ENCODE data around the gene PLD5. TPM values are rescaled to one million over a fixed set of nuclear protein-coding genes. Genes with fewer than 3 reads are reported as not detected.
"Not testable (repeated sequence)": the region's sequence is repeated elsewhere in the genome, so short reads cannot be mapped to it uniquely, and the experiment has no call there.

PLD5 gene
- total RNA-seq, 1 experiment from 2014 or later, result not detected

DNA sequence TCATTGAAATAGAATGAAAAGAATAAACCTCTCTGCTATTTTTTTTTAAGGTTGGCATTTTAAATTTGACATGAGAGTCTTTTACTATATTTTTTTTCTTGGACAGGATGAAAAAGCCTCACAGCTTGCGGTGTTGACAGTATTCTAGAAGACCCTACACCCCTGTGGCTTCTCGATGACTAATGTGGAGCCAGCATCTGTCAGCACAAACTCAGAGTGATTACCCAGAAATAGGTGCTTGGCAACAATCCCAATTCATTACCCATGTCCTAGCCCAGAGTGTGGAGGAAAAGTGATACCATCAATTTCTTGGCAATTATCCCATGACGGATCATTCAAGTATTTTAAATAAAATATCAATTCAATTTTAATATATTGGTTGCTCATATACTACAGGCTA, 338.8 kb downstream of the PLD5 start:
- Histone ChIP-seq H3K27ac (ENCODE audit: low read length) (no peak overlapping the region), H3K36me3 (ENCODE audit: control insufficient read depth, insufficient read depth, low read length) (no peaks in the 10 kb centered on the region), H3K9me3 (ENCODE audit: control insufficient read depth, insufficient read depth, low read depth, low read length) (no peaks in the 10 kb centered on the region), H3K4me1 (ENCODE audit: control insufficient read depth, insufficient read depth, low read length) (no peaks in the 10 kb centered on the region), H3K27me3 (ENCODE audit: control insufficient read depth, insufficient read depth, low read length) (no peaks in the 10 kb centered on the region), H3K4me3 (ENCODE audit: low read depth in 2 of 2, low read length in 2 of 2) (no peak overlapping the region)
- in situ Hi-C loops (cut with HindIII; ENCODE audit: low pct_unique_long_range_greater_than_20kb, low sequenced_read_pairs), result no loop called here
- no TSS peak for BruUV-seq (replicated peaks)
- DNase-seq (ENCODE audit: low read depth, low spot score) (no peak), ATAC-seq (no peak)
- CTCF ChIA-PET, result no interaction called here
- intact Hi-C loops (cut with micrococcal nuclease; ENCODE audit: unreplicated experiment), result no loop called here
- TF ChIP-seq TCF7L2 (IDR thresholded peaks at IDR 0.05; ENCODE audit: low read depth, low read length) (no peak), POLR2AphosphoS5 (IDR thresholded peaks at IDR 0.05; ENCODE audit: low read depth, low read length) (no peak), SIN3A (IDR thresholded peaks at IDR 0.05; ENCODE audit: borderline replicate concordance, insufficient read depth, low read depth, low read length) (no peak)
- TF ChIP-seq, protein P1, sequence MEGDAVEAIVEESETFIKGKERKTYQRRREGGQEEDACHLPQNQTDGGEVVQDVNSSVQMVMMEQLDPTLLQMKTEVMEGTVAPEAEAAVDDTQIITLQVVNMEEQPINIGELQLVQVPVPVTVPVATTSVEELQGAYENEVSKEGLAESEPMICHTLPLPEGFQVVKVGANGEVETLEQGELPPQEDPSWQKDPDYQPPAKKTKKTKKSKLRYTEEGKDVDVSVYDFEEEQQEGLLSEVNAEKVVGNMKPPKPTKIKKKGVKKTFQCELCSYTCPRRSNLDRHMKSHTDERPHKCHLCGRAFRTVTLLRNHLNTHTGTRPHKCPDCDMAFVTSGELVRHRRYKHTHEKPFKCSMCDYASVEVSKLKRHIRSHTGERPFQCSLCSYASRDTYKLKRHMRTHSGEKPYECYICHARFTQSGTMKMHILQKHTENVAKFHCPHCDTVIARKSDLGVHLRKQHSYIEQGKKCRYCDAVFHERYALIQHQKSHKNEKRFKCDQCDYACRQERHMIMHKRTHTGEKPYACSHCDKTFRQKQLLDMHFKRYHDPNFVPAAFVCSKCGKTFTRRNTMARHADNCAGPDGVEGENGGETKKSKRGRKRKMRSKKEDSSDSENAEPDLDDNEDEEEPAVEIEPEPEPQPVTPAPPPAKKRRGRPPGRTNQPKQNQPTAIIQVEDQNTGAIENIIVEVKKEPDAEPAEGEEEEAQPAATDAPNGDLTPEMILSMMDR (IDR thresholded peaks at IDR 0.05), result no peak
- TF ChIP-seq, protein P2, sequence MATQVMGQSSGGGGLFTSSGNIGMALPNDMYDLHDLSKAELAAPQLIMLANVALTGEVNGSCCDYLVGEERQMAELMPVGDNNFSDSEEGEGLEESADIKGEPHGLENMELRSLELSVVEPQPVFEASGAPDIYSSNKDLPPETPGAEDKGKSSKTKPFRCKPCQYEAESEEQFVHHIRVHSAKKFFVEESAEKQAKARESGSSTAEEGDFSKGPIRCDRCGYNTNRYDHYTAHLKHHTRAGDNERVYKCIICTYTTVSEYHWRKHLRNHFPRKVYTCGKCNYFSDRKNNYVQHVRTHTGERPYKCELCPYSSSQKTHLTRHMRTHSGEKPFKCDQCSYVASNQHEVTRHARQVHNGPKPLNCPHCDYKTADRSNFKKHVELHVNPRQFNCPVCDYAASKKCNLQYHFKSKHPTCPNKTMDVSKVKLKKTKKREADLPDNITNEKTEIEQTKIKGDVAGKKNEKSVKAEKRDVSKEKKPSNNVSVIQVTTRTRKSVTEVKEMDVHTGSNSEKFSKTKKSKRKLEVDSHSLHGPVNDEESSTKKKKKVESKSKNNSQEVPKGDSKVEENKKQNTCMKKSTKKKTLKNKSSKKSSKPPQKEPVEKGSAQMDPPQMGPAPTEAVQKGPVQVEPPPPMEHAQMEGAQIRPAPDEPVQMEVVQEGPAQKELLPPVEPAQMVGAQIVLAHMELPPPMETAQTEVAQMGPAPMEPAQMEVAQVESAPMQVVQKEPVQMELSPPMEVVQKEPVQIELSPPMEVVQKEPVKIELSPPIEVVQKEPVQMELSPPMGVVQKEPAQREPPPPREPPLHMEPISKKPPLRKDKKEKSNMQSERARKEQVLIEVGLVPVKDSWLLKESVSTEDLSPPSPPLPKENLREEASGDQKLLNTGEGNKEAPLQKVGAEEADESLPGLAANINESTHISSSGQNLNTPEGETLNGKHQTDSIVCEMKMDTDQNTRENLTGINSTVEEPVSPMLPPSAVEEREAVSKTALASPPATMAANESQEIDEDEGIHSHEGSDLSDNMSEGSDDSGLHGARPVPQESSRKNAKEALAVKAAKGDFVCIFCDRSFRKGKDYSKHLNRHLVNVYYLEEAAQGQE (IDR thresholded peaks at IDR 0.05; ENCODE audit: insufficient read depth in 1 of 2, low read depth in 2 of 2, low read length in 1 of 2), result no peak
- POLR2A ChIA-PET, result no interaction called here

DNA sequence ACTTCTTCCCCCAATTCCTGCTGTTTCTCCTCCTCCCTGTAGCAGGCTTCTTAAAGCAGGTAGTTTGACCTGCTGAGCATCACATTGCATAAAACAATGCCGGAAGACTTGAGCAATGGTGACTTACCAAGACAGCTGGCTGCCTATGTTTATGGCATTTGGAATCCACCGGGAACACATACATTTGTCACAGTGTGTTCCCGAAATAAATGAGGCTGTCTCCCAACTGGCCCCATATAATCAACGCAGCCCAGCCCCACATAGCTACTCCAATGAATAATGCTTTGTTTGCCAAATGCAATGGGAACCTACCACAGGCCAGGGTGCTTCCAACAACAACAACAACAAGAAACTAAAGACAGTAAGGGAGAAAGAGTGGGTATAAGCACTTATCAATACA, 339.5 kb downstream of the PLD5 start:
- Histone ChIP-seq H3K9me3 (ENCODE audit: control insufficient read depth, insufficient read depth, low read depth, low read length) (no peaks in the 10 kb centered on the region), H3K27me3 (ENCODE audit: control insufficient read depth, insufficient read depth, low read length) (no peaks in the 10 kb centered on the region), H3K4me1 (ENCODE audit: control insufficient read depth, insufficient read depth, low read length) (no peaks in the 10 kb centered on the region), H3K36me3 (ENCODE audit: control insufficient read depth, insufficient read depth, low read length) (no peaks in the 10 kb centered on the region), H3K4me3 (ENCODE audit: low read depth in 2 of 2, low read length in 2 of 2) (no peak overlapping the region), H3K27ac (ENCODE audit: low read length) (no peak overlapping the region)
- TF ChIP-seq, protein P2 (IDR thresholded peaks at IDR 0.05; ENCODE audit: insufficient read depth in 1 of 2, low read depth in 2 of 2, low read length in 1 of 2), result no peak
- TF ChIP-seq SIN3A (IDR thresholded peaks at IDR 0.05; ENCODE audit: borderline replicate concordance, insufficient read depth, low read depth, low read length), result no peak
- TF ChIP-seq POLR2AphosphoS5 (IDR thresholded peaks at IDR 0.05; ENCODE audit: low read depth, low read length), result no peak
- TF ChIP-seq TCF7L2 (IDR thresholded peaks at IDR 0.05; ENCODE audit: low read depth, low read length), result no peak
- no TSS peak for BruUV-seq (replicated peaks)
- intact Hi-C loops (cut with micrococcal nuclease; ENCODE audit: unreplicated experiment), result no loop called here
- in situ Hi-C loops (cut with HindIII; ENCODE audit: low pct_unique_long_range_greater_than_20kb, low sequenced_read_pairs), result no loop called here
- DNase-seq (ENCODE audit: low read depth, low spot score), result no peak
- ChIA-PET CTCF (interaction anchor here (0.5 kb wide), 1 partner anchor 289 kb away, joined by 7 read pairs; no protein-coding TSS in a partner anchor), POLR2A (no interaction called here)
- no peak for ATAC-seq

DNA sequence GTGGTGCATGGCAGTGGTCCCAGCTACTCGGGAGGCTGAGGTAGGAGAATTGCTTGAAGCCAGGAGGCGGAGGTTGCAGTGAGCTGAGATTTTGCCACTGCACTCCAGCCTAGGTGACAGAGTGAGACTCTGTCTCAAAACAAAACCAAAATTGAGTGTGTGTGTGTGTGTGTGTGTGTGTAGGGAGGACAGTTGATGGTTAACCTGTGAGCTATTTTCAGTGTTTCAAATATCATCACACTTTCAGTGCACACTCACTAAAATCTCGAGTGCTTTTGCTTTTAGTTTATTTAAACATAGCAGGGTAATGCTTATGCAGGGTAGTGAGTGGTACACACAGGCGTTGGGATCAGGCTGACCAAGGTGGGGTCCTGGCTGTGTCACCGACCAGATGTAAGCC, 344.7 kb downstream of the PLD5 start:
- H3K27me3 ChIP-seq (ENCODE audit: control insufficient read depth, insufficient read depth, low read length); H3K4me3 ChIP-seq (ENCODE audit: low read depth in 2 of 2, low read length in 2 of 2); H3K27ac ChIP-seq (ENCODE audit: low read length); POLR2A ChIA-PET; H3K4me1 ChIP-seq (ENCODE audit: control insufficient read depth, insufficient read depth, low read length); ATAC-seq; BruUV-seq (replicated peaks); H3K9me3 ChIP-seq (ENCODE audit: control insufficient read depth, insufficient read depth, low read depth, low read length); DNase-seq (ENCODE audit: low read depth, low spot score); H3K36me3 ChIP-seq (ENCODE audit: control insufficient read depth, insufficient read depth, low read length); intact Hi-C loops (cut with micrococcal nuclease; ENCODE audit: unreplicated experiment); CTCF ChIA-PET; in situ Hi-C loops (cut with HindIII; ENCODE audit: low pct_unique_long_range_greater_than_20kb, low sequenced_read_pairs): not testable (repeated sequence)

Measured in Panc1 (cell line).